HepG2 (cell line): ENCODE measurements around the gene SH3BP2. TPM values are rescaled to one million over a fixed set of nuclear protein-coding genes. Genes with fewer than 3 reads are reported as not detected.

Experiments
- ATAC-seq: fragments of 200-7000 bp; cut with Tn5 transposase; 3 replicates; pipeline ENCODE4 v1.9.1; 2020; ENCODE audit warnings: mild to moderate bottlenecking, moderate library complexity
- BruUV-seq: library from RNA; stranded (reverse); fragments of 400-500 nt; replicated peaks from 2 replicates; lab custom pipeline; 2021; lab: Mats Ljungman, UMichigan
- CTCF ChIA-PET: fragments of 300-600 bp; formaldehyde crosslinking; extraction: SDS; loops from one replicate; lab custom pipeline; 2021; ENCODE audit warnings: low total read pairs, inconsistent platforms, low intra/inter-chr PET ratio; lab: Yijun Ruan, JAX
- POLR2A ChIA-PET: fragments of 350-600 bp; sonication (Branson Sonifier 250); formaldehyde crosslinking; loops from one replicate; lab custom pipeline; 2020; ENCODE audit warnings: antibody characterized with exemption, inconsistent platforms; lab: Yijun Ruan, JAX
- DNase-seq: peaks from one replicate; pipeline ENCODE4 v3.0.0-alpha.2; 2015; ENCODE audit warnings: low spot score
- FAIRE-seq: peaks from 3 replicates; lab custom pipeline; 2011; peaks lifted over from hg19 to GRCh38; lab: Jason Lieb, UNC
- H2AFZ ChIP-seq: one replicate; pipeline ENCODE4 v1.6.1; 2011; ENCODE audit warnings: low read length, inconsistent platforms
- H3K27ac ChIP-seq: fragments of 300-600 bp; 3 replicates; pipeline ENCODE4 v1.8.0; 2011; ENCODE audit warnings: mixed run types, mild to moderate bottlenecking, mixed read lengths, low read length, inconsistent platforms; ENCODE audit not compliant: insufficient read depth; ENCODE audit errors: extremely low read length
- H3K27me3 ChIP-seq, 2 experiments: fragments of 200-600 bp in 1 of 2; 2 replicates in 1 of 2; 3 replicates in 1 of 2; pipeline versions ENCODE4 v1.6.0 to v1.8.0; 2011; ENCODE audit warnings: low read length in 2 of 2, mild to moderate bottlenecking in 2 of 2, moderate library complexity in 2 of 2, inconsistent platforms in 1 of 2; ENCODE audit not compliant: insufficient read depth in 2 of 2, control insufficient read depth in 1 of 2
- H3K36me3 ChIP-seq, 2 experiments: fragments of 200-600 bp in 1 of 2; replicated peaks in 1 of 2; 2 replicates in 1 of 2; 3 replicates in 1 of 2; pipeline versions ENCODE4 v1.5.1 to v1.8.0; 2011; ENCODE audit warnings: low read length in 2 of 2, inconsistent platforms in 1 of 2; ENCODE audit not compliant: insufficient read depth in 2 of 2, control insufficient read depth in 1 of 2
- H3K4me1 ChIP-seq: 2 replicates; pipeline ENCODE4 v1.5.1; 2012; ENCODE audit warnings: low read length, inconsistent platforms; ENCODE audit not compliant: insufficient read depth
- H3K4me2 ChIP-seq: 2 replicates; pipeline ENCODE4 v1.6.0; 2011; ENCODE audit warnings: low read depth, low read length, inconsistent platforms
- H3K4me3 ChIP-seq, 3 experiments: fragments of 200-600 bp in 1 of 3; sonication (generic), shearing (Covaris generic) in 1 of 3; replicated peaks in 1 of 3; 2 replicates each; pipeline ENCODE4 v1.5.1; 2011 to 2016; ENCODE audit warnings: low read length in 3 of 3, inconsistent platforms in 2 of 3, low read depth in 2 of 3, mild to moderate bottlenecking in 2 of 3, control low read depth in 1 of 3, mixed read lengths in 1 of 3; ENCODE audit not compliant: insufficient read depth in 1 of 3
- H3K79me2 ChIP-seq: one replicate; pipeline ENCODE4 v1.6.1; 2011; ENCODE audit warnings: low read length, inconsistent platforms; ENCODE audit not compliant: insufficient read depth
- H3K9ac ChIP-seq: 2 replicates; pipeline ENCODE4 v1.6.0; 2011; ENCODE audit warnings: mild to moderate bottlenecking, low read depth, low read length, inconsistent platforms; ENCODE audit not compliant: insufficient read depth
- H3K9me3 ChIP-seq: 2 replicates; pipeline ENCODE4 v1.5.1; 2012; ENCODE audit warnings: mild to moderate bottlenecking, low read length
- H4K20me1 ChIP-seq: 2 replicates; pipeline ENCODE4 v1.6.0; 2011; ENCODE audit warnings: inconsistent platforms, mild to moderate bottlenecking, low read length, moderate library complexity; ENCODE audit not compliant: insufficient read depth
- ATM ChIP-seq: fragments of 450-650 bp; IDR thresholded peaks from 2 replicates; pipeline ENCODE4 v1.7.1; 2017; ENCODE audit warnings: mild to moderate bottlenecking, borderline replicate concordance
- CSRNP1 ChIP-seq: sonication (generic); formaldehyde crosslinking; IDR thresholded peaks from 2 replicates; pipeline ENCODE4 v1.8.1; 2023; ENCODE audit warnings: mild to moderate bottlenecking, missing genetic modification reagents
- CTCF ChIP-seq: sonication (generic); formaldehyde crosslinking; IDR thresholded peaks from 2 replicates; pipeline ENCODE4 v1.5.0; 2020; ENCODE audit warnings: mild to moderate bottlenecking, missing genetic modification reagents, moderate library complexity
- FOXO4 ChIP-seq: sonication (generic); formaldehyde crosslinking; conservative IDR thresholded peaks from 2 replicates; pipeline ENCODE4 v1.8.1; 2023; ENCODE audit warnings: missing genetic modification reagents
- GABPB1 ChIP-seq: IDR thresholded peaks from 2 replicates; pipeline ENCODE4 v1.6.1; 2016; ENCODE audit warnings: mild to moderate bottlenecking, missing genetic modification reagents, moderate library complexity, missing compliant biosample characterization
- MAFF ChIP-seq: IDR thresholded peaks from 2 replicates; pipeline ENCODE4 v1.6.1; 2011; ENCODE audit warnings: low read depth, low read length, improper control_type of control experiment
- MED13 ChIP-seq: sonication (generic); formaldehyde crosslinking; IDR thresholded peaks from 2 replicates; pipeline ENCODE4 v1.5.0; 2020; ENCODE audit warnings: missing genetic modification reagents
- ZNF660 ChIP-seq: sonication (generic); formaldehyde crosslinking; IDR thresholded peaks from 2 replicates; pipeline ENCODE4 v1.5.1; 2020; ENCODE audit warnings: mild to moderate bottlenecking, low read depth, missing genetic modification reagents, borderline replicate concordance
- WGBS: methylation state at CpG from one replicate; pipeline ENCODE4 v1.1.6; 2017; ENCODE audit warnings: low lambda C conversion rate; 5-methylcytosine and 5-hydroxymethylcytosine counted together
- in situ Hi-C: cut with HindIII; loops from 2 replicates; pipeline ENCODE4 v1.10.0; 2017; ENCODE audit warnings: low pct_unique_long_range_greater_than_20kb; ENCODE audit not compliant: extremely low pct_ligation_motif_present
- intact Hi-C: fragments of 100-400 bp; cut with micrococcal nuclease; formaldehyde crosslinking; loops from one replicate; pipeline ENCODE4 v1.10.0; 2022; ENCODE audit not compliant: unreplicated experiment
- polyA plus RNA-seq, 8 experiments: library from polyadenylated mRNA; depleted of rRNA in 3 of 8; stranded (reverse) in 7 of 8; unstranded in 1 of 8; fragments of >200 nt; fragmentation: Illumina TruSeq in 4 of 8; extraction: Trizol in 4 of 8; gene quantifications; 2 replicates each; pipeline versions ENCODE4 v1.2.1 to v1.2.3, GENCODE V29; 2011 to 2016; ENCODE audit warnings: low read depth in 4 of 8, missing spikeins in 1 of 8, mixed read lengths in 1 of 8; ENCODE audit not compliant: insufficient read depth in 1 of 8
- total RNA-seq, 5 experiments: library from RNA; depleted of rRNA; stranded (reverse); fragments of >200 nt; fragmentation: Illumina TruSeq; extraction: Trizol; gene quantifications; 2 replicates each; pipeline ENCODE4 v1.2.3, GENCODE V29; 2016; ENCODE audit warnings: low read depth in 1 of 5
- TF ChIP-seq, protein P1 (sequence below): sonication (generic); formaldehyde crosslinking; IDR thresholded peaks from 2 replicates; pipeline ENCODE4 v1.4.0; 2020; ENCODE audit warnings: mild to moderate bottlenecking, missing genetic modification reagents
- TF ChIP-seq, protein P2 (sequence below): sonication (generic); formaldehyde crosslinking; IDR thresholded peaks from 2 replicates; pipeline ENCODE4 v1.4.0; 2020; ENCODE audit warnings: missing genetic modification reagents
- TF ChIP-seq, protein P3 (sequence below): sonication (generic); formaldehyde crosslinking; IDR thresholded peaks from 2 replicates; pipeline ENCODE4 v1.5.0; 2020; ENCODE audit warnings: missing genetic modification reagents

SH3BP2 gene
- total and polyA plus RNA-seq, 2 of the 13 experiments (the other 11 are each of a cell fraction or from before 2014, with no cell fraction given) = 16.9 to 34.5 TPM

DNA sequence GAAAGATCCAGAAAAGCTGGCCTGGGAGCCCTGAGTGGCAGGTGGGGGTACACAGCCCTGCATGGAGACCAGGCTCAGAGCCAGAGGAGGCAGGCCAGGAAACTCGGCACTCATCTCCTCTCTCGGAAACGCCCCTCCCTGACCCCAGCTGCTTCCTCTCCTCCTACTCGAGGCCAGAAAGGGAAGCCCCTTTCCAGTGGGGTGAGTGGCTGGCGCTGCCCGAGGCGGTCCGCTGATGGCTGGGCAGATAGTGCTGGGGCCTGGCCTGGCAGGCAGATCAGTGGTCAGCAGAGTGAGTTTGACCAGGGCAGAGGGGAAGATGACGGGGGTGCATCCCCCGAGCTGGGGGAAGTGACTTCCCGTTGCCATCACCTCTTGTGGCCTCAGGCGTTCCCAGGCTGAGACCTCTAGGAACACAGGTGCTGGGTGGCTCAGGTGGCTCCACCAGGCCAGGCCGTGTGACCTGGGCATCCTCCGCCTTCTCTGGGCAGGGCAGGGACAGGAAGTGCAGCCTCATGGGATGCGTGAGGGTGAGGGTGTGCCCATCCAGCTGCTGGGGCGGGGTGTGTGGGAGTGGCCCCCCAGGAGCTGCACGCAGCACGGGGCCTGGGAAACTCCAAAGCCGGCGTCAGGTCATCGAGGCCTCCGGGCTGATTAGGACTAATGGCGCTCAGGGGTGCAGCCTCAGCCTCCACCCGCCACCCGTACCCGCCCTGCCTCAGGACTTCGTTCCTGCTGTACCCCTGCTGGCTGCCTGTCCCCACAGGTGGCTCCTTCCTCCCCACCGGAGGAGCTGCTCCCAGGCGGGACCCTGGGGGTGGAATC lies 5.7 kb downstream of the SH3BP2 start:
- POLR2A ChIA-PET = interaction anchor here (1.6 kb wide), 1 partner anchor 38 kb away, joined by 5 read pairs; no protein-coding TSS in a partner anchor
- WGBS = 73% methylated on average over 11 of the region's 29 CpGs
- H3K9ac ChIP-seq = no peak overlapping the region
- in situ Hi-C loops = no loop called here
- no peaks in the 10 kb centered on the region for H3K27me3 ChIP-seq
- H3K9me3 ChIP-seq = no peaks in the 10 kb centered on the region
- intact Hi-C loops = no loop called here
- peak overlapping the region; percentile 36 for H3K27ac ChIP-seq
- no peak for FAIRE-seq
- peaks cover 84% of the 10 kb centered on the region for H3K4me1 ChIP-seq
- no peak for DNase-seq
- no peak overlapping the region for H3K4me3 ChIP-seq
- BruUV-seq = no TSS peak
- no peak for ATAC-seq
- peaks cover 3 to 14% of the 10 kb centered on the region in 2 experiments; a peak in 3 of 5 replicates for H3K36me3 ChIP-seq
- CTCF ChIA-PET = no interaction called here
- H3K4me2 ChIP-seq = peak overlapping the region; percentile 95; the same call in 1 of the 2 replicates
- peaks cover 63% of the 10 kb centered on the region for H3K79me2 ChIP-seq
- no peaks in the 10 kb centered on the region for H4K20me1 ChIP-seq
- H2AFZ ChIP-seq = no peak overlapping the region
- TF ChIP-seq, protein P1, sequence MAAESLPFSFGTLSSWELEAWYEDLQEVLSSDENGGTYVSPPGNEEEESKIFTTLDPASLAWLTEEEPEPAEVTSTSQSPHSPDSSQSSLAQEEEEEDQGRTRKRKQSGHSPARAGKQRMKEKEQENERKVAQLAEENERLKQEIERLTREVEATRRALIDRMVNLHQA (CRISPR knock-in tag) = no peak
- no peak for TF ChIP-seq CTCF (CRISPR knock-in tag)
- peak; percentile 43; the same call in 1 of the 2 replicates for TF ChIP-seq CSRNP1 (CRISPR knock-in tag)
- no peak for TF ChIP-seq MED13 (CRISPR knock-in tag)
- TF ChIP-seq GABPB1 (CRISPR knock-in tag) = peak; percentile 11; the same call in 1 of the 2 replicates
- TF ChIP-seq MAFF = no peak
- no peak for TF ChIP-seq FOXO4 (CRISPR knock-in tag)
- TF ChIP-seq, protein P2, sequence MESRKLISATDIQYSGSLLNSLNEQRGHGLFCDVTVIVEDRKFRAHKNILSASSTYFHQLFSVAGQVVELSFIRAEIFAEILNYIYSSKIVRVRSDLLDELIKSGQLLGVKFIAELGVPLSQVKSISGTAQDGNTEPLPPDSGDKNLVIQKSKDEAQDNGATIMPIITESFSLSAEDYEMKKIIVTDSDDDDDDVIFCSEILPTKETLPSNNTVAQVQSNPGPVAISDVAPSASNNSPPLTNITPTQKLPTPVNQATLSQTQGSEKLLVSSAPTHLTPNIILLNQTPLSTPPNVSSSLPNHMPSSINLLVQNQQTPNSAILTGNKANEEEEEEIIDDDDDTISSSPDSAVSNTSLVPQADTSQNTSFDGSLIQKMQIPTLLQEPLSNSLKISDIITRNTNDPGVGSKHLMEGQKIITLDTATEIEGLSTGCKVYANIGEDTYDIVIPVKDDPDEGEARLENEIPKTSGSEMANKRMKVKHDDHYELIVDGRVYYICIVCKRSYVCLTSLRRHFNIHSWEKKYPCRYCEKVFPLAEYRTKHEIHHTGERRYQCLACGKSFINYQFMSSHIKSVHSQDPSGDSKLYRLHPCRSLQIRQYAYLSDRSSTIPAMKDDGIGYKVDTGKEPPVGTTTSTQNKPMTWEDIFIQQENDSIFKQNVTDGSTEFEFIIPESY = peak; percentile 63; the same call in 1 of the 2 replicates
- no peak for TF ChIP-seq ATM
- TF ChIP-seq, protein P3, sequence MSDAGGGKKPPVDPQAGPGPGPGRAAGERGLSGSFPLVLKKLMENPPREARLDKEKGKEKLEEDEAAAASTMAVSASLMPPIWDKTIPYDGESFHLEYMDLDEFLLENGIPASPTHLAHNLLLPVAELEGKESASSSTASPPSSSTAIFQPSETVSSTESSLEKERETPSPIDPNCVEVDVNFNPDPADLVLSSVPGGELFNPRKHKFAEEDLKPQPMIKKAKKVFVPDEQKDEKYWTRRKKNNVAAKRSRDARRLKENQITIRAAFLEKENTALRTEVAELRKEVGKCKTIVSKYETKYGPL = no peak
- no peak for TF ChIP-seq ZNF660 (CRISPR knock-in tag)
